HG03558 (cell line): ENCODE measurements around the gene IFT74.

Experiments
- ATAC-seq: cut with Tn5 transposase; IDR thresholded peaks from one replicate; pipeline ENCODE4 v1.9.1; 2021; ENCODE audit warnings: moderate number of reproducible peaks; ENCODE audit not compliant: unreplicated experiment; ENCODE audit errors: extremely low read depth

Gene IFT74

DNA sequence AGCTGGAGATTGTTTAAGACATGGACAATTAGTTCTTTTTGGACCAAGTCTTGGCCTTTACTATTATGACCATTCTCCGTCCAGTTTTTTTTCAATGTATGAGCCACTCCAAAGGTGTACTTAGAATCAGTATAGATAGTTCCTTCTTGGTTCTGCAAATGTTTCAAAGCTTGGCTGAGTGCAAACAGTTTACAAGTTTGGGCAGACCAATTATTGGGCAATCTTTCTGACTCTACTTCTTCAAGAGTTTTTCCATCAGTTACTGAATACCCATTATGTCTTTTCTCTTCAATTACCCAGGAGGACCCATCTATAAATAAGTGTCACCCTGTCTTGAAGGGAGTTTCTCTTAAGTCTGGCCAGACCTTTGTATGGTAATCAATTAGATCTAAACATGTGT lies 15.5 kb downstream of the IFT74 start:
- no peak for ATAC-seq

DNA sequence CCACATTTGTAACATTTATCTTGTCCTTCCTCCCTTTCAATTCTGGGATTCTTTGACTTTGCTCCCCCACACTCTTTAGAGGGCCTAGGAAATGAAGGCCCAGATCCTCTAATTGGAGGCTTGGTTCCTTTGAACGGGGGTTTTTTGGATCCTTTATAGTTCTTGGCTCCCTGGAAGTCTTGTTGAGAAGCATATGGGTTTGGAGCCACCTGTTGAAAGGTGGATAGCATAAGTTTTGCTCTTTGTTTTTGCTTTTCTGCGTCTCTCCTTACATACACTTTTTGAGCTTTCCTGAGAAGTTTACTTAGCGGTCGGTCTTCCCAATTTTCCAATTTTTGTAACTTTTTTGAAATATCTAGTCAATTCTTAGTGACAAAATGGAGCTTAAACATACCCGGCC lies 17.8 kb downstream of the IFT74 start:
- ATAC-seq: no peak

DNA sequence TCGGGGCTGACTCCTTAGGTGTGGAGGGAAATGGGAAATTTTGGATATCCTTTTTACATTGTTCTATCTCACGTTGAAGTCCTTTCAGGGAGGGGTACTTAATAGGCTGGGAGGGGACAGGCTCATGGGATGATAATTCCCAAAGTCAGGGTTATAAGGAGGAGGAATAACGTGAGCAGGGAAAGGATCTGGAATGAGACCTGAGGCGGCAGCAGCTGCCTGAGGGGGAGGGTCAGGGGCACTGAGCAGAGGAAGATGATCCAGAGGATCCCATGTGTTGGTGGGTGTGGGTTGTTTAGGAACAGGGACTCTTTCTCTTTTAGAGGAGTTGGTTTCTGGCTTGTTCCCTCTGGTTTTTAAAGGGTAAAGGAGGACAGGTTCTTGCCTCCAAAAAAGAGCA lies 18.7 kb downstream of the IFT74 start:
- no peak for ATAC-seq

DNA sequence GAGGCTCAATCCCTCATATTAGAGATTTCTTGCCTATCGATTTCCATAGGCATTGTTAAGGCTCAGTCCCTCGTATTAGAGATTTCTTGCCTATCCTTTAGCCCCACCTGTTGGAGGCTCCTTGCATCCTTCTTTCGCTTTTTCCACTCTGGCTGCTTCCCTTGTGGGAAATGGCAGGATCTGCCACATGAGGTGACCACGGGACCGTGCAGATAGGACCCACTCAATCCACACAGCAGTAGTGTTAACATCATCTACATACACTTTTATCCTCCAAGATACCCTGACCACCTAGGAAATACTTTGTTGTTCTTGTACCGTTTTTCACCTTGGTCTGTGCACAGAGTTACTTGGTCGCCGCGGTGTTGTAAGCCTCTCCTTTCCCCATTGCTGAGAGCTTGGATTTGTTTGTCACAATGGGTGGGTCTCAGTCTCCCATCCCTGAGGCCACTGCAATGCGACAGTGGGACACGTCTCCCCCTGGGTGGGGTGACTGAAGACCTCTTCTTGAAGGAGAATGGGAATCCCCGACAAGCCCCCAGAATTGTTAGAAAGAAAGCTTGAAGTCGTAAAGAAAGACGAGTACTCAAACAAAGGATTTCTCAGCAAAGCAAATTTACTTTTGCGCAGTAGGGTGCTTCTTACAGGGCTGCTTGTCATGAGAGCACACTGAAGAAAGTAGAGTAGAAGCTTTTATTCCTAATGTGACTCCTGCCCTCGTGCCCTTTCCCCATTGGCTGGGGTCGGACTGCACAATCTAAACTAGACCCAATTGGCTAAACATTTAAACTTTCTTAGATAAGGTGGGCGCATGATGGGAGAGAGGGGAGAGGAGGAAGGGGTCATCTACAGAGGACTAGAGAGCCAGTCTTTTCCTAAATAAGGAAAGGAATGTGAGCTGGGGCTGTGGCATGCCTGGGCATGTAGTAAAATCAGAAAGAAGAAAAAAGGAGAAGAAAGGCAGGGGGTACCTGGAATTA lies 19.8 kb downstream of the IFT74 start:
- ATAC-seq: no peak

DNA sequence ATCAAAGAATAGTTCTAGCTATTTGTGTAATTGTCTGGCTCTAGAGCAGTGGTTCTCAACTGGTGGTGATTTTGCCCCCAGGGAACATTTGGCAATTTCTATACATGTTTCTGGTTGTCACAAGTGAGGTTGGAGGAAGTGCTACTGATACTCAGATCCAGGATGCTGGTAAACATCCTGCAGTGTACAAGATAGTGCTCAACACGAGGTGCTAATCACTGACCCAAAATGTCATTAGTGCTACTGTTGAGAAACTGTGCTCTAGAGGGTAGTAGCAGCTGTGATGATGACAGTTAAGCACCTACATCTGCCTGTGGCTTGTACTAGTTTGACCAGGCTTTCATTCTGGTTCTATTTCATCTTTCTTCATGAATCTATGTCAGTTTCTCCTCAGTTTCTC lies 27.1 kb downstream of the IFT74 start:
- no peak for ATAC-seq

DNA sequence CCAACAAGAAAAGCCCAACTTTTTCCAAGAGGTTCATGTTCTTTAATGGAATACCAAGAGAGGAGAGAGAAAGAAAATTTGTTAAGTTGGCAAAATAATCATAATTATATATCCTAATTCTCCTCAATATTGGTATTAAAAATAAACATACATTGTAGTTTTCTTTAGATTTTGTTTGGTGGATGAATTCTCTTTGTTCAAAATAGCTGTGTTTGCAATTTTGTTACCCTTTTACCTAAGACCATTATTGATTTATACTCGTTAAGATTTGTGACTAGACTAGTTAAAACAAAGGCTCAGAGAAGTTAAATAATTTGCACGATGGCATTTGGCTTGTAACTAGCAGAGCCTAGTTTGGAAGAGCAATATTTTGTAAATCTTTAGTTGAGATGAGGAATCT lies 39.6 kb downstream of the IFT74 start:
- ATAC-seq: no peak

DNA sequence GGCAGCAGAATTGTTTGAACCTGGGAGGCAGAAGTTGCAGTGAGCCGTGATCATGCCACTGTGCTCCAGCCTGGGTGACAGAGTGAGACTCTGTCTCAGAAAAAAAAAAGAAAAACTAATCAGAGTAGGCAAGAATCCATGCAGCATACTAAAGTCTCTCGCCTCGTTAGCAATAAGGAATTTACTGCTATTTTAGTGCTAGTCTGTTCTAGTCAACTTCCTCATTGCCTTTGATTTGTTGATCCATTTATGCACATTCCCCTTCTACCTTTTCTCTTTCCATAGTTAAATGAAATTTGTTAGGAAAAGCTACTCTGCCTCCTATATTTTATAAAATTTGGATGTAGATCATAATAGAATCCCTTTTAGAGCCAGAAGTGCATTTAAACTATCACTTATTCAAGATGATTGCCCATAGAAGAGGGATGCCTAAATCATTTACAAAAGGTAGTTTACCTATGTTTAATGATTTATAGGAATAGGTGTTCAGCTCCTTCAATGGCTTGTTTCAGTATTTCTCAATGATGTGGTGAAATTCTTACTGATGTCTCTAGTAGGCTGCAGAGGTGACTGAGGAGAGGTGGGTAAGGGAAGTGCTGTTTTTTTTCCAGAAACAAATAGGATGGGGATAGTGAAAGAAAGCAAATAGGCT lies 47.3 kb downstream of the IFT74 start:
- ATAC-seq: no peak

DNA sequence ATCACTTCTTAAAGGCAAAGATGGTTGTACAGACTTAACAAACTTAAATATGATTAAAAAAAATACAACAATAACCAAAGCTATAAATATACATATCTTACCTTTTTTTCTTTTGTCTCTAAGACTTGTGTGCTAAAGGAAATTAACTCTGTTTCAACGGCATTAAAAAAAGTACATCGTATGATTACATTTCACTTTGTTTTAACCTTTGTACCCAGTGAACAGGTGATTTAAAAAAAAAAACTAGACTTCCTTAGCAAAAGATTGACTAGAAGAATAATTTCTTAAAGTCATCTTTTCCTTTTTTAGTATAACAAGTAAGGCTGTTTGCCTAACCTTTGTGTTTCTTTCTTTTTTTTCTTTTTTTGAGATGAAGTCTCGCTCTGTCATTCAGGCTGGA lies 49.3 kb downstream of the IFT74 start, which contains the start of gene LRRC19:
TSS of gene LRRC19 (minus strand) at position 182 of the 400 bp plus-strand sequence. CDS start 5,978 bp downstream, outside the sequence.
- ATAC-seq: no peak

DNA sequence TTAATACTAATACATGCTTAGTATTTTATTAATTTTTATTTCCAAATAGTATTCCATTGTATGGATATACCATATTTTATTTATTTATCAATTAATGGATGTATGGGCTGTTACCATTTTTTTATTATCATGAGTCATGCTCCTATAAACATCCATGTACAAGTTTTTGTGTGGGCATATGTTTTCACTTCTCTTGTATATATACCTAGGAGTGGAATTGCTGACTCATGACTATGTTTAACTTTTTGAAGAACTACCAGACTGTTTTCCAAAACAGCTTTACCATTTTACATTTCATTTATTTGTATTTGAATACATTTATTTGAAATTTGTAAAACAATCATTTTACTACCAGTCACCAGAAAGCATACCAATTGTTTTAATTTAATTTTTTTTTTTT lies 63.4 kb downstream of the IFT74 start:
- ATAC-seq: no peak

DNA sequence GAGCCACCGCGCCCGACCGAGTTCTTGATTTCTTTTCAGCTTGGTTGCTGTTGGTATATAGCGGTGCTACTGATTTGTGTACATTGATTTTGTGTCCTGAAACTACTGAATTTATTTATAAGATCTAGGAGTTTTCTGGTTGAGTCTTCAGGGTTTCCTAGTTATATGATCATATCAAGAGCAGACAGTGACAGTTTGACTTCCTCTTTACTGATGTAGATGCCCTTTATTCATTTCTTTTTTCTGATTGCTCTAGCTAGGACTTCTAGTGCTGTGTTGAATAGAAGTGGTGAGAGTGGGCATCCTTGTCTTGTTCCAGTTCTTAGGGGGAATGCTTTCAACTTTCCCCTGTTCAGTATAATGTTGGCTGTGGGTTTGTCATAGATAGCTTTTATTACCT lies 66.7 kb downstream of the IFT74 start:
- ATAC-seq: no peak

DNA sequence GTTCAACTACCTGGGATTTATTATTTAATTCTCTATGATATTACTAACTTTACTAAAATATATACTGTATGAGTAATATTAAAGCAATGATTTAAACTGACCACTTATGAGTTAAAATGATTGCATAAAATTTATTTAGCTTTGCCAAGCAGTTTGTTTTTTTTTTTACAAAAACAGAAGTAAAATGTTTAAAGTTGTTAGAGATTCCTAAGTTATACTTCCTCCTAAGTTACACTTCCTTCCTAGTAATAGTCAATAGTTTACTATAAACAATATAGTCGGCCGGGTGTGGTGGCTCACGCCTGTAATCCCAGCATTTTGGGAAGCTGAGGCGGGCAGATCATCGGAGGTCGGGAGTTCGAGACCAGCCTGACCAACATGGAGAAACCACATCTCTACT lies 73.0 kb downstream of the IFT74 start:
- no peak for ATAC-seq

DNA sequence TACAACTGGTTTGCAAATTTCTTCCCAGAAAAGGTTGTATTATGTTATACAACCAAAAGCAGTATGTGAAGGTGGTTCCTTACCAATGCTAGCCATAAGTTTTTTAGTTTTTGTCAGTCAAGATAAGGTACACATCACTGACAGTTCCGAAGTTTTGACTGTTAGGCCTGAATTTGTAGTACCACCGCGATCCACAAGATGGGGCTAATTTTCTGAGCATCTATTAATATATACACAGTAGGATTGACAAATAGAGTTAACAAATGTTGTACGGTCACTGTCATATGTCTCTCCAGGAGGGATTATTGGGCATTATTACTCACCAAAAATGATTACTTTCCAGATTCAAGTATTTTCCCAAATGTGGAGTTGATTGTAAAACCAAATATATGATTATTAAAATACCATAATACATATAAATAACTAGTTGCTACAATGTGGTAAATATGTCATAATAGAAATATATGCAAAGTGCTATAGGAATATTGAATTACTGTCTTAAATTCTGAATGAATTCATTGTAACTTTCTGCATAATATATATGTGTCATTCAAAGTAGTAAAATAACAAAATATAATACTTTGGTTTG lies 77.7 kb downstream of the IFT74 start:
- no peak for ATAC-seq

DNA sequence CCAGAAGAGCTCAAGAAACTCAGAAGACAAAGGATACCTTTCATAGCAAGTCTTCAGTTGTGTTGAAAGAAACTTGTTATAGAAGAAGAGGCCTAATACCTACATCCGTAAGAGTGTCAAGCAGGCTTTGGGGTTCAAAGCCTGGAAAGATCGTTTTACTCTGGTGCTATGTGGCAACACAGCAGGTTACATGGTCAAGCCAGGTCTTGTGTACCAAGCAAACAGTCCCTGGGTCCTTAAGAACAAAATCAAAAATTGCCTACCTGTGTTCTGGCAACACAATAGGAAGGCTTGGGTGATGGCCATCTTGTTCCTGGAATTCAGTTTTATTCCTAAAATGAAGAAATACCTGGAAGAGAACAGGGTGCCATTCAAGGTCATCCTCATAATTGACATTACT lies 81.3 kb downstream of the IFT74 start:
- no peak for ATAC-seq

DNA sequence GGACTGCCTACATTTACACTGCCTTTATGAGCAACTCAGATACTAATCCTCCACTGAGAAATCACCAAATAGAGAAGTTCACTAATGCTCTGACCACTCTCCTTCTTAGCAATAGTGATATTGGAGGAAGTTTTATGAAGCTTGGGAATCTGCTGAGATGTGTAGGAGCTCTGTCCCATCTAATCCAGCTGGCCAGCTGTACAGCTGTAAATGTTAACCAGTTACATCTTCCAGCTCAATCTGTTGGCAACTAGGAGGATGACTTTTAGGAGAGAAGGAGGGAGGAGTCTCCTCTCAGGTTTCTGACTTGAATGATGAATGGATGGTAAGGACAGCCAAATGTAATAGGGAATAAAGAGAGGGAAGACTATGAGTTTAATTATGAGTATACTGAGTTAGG lies 85.5 kb downstream of the IFT74 start:
- no peak for ATAC-seq

DNA sequence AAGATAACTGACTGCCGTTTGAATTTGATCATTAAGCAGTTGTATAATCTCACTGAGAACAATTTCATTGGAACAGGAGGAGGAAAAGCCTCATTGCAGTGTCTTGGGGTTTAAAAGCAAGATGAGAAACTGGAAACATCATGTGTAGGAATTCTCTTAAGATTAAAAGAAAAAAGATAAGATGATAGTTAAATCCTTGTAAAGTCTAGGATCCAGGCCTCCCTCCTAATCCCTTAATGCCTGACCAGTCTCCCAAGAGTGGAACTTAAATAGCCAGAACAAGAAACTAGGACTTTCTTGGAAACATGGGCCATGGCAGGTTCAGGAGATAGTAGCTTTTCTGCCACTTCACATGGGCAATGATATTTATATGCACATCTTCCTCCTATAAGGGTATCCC lies 86.3 kb downstream of the IFT74 start:
- no peak for ATAC-seq

DNA sequence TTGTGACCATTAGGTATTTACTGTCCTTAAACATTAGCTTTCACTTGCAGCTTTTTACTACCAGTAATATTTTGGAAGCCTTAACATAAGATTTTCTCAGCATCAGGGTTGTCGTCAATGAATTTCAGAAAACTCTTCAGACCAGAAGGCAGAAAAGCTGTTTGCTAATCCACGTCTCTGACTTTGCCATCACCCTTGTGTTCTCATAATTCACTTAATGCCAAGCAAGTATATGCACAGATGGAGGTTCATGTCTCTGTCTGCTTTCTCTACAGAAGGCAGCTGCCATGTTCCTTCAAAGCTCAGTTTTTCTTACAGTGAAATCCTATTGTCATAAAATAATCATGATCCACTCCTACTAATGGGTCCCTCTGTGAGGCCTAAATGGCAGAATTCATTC lies 87.0 kb downstream of the IFT74 start:
- no peak for ATAC-seq

DNA sequence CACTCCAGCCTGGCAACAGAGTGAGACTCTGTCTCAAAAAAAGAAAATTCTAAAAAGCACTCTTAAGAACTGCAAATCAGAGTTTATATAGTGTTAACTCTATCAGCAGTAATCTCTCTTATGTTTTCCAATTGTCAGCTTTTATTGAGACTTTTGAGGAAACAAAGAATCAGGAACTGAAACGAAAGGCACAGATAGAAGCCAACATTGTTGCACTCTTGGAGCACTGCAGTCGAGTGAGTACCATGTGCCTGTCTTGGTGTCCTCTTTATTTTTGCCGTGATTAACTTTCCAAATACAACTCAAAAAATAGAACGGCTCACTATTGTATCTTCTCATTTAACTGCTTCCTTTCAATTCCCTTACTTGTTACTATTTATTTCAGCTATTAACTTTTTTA lies 90.9 kb downstream of the IFT74 start:
- no peak for ATAC-seq

DNA sequence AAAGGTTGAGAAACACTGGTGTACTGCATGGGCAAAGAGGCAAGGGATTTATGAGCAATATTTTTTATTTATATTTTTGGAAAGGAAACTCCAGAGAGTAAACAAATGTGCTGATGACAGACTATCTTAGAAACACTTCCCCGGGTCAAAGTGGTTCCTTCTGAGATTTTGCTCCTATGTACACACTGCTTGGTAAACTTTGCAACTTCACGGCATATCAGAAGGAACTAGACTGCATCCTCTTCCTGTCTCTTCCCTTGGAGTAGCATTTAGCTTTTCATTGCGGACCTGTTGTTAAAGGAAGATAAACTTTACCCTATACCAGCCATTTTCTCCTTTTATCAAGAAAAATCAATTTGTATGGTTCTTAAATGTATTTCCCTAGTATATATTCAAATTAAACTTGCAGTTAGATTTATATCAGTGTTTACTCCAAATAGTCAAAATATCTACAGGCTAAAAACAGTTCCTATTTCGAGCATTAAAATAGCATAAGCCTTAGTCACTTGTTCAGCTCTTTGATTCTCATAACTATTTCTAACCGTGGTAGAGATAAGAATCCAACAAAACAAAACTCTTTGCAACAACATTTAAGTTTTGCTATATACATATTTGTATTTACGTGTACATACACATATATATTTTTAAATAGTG lies 97.3 kb downstream of the IFT74 start:
- ATAC-seq: no peak

DNA sequence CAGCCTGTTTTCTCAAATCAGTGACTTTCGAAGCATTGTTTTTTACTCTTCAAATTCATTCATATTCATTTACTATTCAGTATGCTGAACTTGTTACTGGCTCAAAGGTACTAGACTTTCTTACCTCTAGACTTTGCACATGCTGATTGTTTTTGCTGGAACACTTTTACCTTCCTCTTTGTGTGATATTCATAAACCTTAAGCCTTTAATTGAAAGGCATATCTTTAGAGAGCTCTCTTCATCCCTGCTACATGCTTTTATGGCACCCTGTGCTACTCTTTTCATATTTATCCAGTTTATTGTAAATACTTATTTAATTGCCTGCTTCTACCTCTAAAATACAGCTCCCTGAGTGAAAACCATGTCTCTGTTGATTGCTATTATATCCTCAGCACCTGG lies 97.9 kb downstream of the IFT74 start:
- ATAC-seq: no peak

DNA sequence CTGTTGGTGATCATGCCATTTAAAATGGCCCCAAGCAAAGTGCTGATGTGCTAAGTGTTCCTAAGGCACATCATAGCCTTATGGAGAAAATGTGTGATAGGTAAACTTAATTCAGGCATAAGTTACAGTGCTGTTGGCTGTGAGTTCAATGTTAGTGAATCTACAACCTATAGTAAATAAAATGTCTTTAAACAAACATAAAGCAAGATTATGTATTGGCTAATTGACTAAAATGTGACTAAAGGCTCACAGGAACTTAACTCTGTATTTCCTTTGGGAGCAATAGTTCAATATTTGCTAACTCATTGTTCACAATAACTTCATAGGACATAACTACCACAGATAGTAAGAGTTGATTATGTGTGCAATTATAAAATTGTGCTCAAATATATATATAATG lies 98.6 kb downstream of the IFT74 start:
- no peak for ATAC-seq

DNA sequence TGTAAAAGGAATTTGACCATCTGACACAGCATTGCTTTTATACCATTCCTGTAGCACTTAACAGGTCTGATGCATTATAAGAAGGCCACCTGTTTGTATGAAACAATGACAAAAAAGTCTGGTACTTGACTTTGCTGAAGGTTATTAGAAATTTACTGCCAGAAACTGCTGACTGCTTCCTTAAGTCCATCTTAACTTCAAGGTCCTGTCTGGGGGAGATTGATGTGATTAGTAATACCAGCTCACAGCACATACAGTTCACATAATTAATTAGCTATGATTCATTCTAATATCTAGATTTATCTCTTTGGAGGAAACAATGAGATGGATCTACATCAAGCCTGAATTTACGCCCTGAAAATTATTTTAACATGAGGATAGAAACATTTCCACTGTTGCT lies 103.2 kb downstream of the IFT74 start:
- ATAC-seq: no peak
